HG02571 (cell line): Measurements from ENCODE around the gene LGALS7.

Source experiments
- ATAC-seq: cut with Tn5 transposase; IDR thresholded peaks from one replicate; pipeline ENCODE4 v1.9.1; 2021; ENCODE audit warnings: mild to moderate bottlenecking, moderate library complexity; ENCODE audit not compliant: unreplicated experiment

The LGALS7 gene

DNA sequence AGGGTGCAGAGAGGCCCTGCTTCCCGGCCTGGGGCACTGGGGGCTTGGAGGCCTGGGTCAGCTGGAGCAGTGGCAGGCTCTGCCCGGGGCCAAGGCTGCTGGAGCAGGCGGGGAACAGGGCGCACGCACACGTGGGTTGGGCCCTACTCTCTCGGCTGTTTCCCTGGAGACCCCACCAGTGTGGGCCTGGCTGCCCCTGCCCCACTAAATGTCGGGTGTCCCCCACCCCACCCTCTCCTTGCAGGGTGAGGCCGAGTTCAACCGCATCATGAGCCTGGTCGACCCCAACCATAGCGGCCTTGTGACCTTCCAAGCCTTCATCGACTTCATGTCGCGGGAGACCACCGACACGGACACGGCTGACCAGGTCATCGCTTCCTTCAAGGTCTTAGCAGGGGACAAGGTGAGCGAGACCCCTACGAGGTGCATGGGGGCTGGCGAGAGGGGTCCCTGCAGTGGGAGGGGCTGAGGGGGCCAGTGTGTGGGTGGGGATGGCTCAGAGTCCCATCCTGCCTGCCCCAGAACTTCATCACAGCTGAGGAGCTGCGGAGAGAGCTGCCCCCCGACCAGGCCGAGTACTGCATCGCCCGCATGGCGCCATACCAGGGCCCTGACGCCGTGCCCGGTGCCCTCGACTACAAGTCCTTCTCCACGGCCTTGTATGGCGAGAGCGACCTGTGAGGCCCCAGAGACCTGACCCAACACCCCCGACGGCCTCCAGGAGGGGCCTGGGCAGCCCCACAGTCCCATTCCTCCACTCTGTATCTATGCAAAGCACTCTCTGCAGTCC, 44.4 kb downstream of the LGALS7 start:
- ATAC-seq: no peak

DNA sequence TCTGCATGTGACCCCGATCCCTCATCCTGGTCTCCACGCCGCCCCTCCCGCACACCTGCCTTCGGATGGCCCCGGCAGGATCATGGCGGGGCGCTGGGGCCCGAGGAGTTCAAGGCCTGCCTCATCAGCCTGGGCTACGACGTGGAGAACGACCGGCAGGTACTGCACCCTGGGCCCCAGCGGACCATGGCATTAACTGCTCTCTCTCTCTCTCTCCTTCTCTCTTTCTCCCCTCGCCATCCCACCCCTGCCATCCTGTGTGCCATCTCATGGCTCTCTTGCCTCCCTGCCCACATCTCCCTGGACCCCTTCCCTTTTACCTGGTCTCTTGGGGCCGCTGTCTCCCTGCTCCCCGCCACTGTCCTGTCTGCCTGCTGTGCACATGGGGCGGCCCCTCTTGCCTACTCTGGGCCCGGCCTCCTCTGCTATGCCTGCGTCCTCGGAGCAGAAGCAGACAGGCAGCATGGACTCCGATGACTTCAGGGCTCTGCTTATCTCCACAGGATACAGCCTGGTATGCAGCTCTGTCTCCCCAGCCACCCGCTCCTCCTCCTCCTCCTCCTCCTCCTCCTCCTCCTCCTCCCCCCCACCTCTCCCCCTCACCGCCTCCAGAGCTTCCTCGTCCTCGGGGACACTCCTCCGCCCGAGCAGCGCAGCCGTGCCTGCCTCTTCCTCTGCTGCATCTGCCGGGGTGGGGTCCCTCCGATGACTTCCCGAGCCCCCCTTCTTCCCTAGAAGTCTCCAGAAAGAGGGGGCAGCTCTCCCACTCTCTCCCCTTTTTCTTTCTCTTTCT, 45.3 kb downstream of the LGALS7 start:
- no peak for ATAC-seq

DNA sequence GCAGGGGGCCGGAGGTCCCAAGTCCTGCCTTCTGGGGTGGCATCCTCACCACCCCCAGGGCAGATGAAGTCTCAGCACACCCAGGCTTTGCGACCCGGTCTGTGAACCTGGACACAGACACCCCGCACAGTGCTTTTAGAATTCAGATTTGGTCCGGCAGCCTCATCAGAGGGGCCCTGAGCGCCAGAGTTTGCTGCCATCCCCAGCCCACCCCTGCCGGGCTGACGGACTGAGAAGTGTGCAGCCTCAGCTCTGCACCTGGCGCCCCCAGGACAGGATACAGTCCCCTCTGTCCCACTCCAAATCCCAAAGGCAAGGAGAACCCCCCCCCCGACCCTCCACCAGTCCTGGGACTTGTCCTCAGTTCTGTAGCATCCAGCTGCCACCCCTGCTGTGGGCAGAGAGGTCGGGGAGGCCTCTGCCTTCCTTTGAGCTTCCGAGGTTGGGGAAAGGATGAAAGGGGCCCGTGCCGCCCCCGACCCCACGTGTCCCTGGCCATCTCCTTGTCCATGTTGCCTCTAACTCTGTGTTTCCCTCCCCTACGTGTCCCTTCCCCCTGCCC, 45.9 kb downstream of the LGALS7 start:
- no peak for ATAC-seq

DNA sequence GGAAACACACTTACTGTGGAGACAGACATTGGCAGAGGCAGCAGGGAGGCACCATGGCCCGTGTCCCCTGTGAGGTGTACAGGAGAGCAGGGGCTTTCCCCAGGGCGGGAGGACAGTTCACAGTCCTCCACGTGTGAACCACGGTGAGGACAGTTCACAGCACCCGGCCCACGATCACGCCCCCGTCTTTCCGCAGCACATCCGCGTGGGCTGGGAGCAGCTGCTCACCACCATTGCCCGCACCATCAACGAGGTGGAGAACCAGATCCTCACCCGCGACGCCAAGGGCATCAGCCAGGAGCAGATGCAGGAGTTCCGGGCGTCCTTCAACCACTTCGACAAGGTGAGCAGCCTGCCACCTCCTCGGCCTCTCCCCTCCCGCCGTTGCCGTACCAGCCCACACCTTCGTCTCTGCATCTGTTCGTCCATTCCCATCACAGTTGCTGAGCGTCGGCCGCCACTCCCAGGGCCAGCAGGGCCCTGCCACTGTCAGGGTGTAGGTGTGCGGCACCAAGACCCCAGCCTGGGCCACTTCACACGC, 46.5 kb downstream of the LGALS7 start:
- ATAC-seq: no peak

DNA sequence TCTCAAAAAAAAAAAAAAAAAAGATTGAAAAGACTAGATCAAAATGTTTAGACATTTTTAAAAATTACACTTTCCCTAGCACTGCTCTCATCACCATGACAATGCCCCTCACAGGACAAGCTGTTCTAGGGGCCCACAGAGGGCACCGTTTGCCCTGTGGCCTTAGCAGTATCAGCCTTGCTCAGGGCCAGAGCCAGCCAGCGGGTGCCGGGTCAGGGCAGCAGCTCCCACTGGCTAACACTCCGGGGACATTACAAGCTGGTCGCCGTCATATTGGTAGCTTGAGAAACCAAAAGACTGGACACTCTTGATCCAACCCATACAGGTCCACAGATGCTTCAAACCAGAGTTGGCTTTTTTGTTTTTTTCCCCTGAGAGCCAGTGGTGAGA, 47.0 kb downstream of the LGALS7 start:
- no peak for ATAC-seq

DNA sequence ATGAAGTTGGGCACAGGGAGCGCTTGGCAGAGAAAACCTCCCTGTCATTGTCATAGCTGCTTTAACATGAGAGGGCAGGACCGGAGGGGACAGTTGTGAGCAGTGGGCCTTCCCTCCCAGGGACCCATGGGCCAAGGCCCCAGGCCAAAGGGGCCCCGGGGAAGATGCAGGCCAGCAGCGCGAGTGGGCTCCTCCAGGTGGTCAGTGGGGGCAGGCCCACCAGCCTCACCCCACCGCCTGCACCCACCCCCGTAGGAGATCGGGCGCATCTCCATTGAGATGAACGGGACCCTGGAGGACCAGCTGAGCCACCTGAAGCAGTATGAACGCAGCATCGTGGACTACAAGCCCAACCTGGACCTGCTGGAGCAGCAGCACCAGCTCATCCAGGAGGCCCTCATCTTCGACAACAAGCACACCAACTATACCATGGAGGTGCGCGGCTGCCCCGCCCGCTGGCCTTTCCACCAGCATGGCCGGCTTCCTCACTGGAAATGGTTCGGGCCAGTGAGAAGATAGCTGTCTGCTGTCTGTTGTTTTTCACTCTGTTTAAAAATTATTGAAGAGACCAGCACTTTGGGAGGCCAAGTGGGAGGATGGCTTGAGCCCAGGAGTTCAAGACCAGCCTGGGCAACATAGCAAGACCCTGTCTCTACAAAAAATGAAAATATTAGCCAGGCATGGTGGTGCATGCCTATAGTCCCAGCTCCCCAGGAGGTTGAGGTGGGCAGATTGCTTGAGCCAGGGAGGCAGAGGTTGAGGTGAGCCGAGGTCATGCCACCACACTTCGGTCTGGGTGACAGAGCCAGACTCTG, 47.6 kb downstream of the LGALS7 start:
- ATAC-seq: no peak

DNA sequence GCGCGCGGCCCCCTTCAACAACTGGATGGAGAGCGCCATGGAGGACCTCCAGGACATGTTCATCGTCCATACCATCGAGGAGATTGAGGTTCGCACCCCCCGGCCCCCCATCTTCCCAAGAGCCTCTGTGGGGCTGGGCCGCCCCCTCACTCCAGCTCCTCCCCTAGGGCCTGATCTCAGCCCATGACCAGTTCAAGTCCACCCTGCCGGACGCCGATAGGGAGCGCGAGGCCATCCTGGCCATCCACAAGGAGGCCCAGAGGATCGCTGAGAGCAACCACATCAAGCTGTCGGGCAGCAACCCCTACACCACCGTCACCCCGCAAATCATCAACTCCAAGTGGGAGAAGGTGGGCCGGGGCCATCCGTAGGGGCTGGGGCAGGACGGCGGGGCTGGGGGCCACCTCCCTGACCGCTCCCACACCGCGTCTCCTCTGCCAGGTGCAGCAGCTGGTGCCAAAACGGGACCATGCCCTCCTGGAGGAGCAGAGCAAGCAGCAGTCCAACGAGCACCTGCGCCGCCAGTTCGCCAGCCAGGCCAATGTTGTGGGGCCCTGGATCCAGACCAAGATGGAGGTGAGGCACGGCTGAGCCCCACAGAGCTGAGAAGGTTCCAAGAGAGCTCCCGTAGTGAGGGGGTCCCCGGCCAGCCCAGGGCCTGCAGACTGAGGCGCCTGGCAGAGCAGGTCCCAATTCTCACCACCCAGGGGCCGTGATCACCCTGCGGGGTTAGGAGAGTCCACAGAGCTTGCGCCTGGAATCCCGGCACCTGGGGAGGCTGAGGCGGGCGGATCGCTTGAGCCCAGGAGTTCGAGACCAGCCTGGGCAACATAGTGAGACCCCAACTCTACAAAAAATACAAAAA, 49.1 kb downstream of the LGALS7 start:
- no peak for ATAC-seq

DNA sequence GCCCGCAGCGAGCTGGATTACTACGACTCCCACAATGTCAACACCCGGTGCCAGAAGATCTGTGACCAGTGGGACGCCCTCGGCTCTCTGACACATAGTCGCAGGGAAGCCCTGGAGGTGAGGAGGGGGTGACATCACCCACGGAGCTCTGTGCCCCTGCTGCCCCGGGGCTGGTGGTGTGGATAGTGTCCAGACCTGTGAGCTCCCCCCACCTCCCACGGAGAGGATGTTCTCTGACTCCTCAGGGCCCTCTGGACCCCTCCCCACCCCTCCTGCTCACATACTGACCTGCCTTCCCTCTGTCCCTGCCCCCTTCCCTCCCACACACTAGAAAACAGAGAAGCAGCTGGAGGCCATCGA, 49.7 kb downstream of the LGALS7 start:
- ATAC-seq: no peak

DNA sequence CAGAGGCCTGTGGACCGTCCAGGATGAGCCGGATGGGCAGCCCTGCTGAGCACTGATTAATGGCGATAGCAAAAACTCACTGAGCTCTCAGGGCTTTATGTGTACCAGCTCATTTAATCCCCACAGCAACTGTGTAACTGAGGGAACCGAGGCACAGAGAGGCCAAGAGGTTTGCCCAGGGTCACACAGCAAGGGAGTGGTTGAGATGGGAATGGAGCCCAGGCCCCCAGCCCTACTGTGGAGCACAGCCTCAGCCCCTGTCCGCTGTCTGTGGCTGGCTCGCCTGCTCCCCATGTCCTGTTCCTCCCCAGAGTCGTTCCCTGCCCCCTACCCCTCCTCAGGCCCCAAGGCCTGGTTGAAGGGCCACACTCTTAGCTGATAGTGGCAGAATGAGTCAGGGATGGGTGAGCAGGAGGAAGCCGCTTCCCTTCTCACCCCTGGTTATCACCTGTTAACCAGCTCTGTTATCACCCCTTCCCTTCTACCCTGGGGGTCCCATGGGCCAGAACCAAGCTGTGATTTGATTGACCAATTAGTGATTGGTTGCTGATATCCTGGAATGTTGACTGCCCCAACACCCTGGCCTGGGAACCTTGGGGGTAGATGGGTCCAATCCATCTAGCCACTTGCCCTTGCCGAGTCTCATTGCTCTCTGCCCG, 50.2 kb downstream of the LGALS7 start:
- no peak for ATAC-seq

DNA sequence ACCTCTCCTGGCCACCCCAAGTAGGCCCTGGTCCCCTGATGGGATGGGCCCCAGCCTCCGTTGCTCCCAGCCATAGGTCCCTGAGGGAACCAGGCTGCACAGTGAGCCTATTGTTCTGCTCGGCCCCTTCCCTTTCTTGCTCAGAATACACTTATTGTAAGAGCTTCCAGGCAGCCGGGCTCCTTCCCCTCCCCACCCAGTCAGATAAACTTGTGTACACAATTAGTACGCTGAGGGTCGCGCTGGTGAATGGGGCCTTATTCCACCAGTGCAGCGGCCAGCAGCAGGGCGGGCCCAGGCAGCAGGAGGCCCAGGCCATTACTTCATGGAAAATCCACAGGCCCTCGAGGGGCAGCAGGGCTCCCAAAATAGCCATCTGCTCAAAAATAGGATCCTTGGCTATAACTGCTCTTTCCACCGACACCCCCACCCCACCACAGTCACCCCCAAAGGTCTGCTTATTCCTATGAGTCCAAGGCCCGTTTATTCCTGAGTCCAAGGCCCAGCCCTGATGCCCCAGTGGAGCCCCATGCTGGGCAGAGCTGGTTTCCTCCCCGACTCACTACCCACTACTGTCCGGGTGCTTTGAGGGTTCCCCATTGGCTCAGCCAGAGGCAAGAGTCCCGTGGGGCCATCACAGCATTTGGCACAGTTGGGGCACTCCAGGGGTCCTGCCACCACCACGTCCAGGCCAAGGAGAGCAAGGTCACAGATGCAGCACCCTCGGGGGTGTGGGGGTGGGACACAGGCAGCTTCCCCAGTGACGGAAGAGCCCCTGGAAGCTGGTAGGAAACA, 51.1 kb downstream of the LGALS7 start:
- ATAC-seq: no peak

DNA sequence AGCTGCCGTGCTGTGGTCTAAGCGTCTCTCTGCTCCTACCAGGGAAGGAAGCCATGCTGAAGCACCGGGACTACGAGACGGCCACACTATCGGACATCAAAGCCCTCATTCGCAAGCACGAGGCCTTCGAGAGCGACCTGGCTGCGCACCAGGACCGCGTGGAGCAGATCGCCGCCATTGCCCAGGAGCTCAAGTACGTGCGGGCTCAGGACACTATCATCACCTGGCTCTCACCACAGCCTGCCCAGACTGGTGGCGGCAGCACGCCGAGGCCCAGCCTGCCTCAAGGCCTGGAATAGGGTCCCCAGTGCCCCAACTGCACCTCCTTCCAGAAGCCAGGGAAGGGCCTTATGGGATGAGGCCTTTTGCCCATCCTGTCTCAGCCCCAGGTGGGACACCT, 51.8 kb downstream of the LGALS7 start:
- ATAC-seq: no peak
